Esophagus squamous epithelium (tissue), 4 donors: ENCODE results near the gene IL32.
"Not testable (repeated sequence)": the region's sequence is repeated elsewhere in the genome, so short reads cannot be mapped to it uniquely, and the experiment has no call there.

Source experiments
- POLR2A ChIP-seq, 4 donors: fragments of 450-650 bp; IDR thresholded peaks; one replicate each; pipeline ENCODE4 v1.6.1; 2017; ENCODE audit warnings: antibody characterized with exemption in 4 of 4, mild to moderate bottlenecking in 4 of 4, moderate library complexity in 3 of 4
- TF ChIP-seq, protein P1 (sequence below), 6 experiments: fragments of 450-650 bp in 4 of 6; fragments of 200-600 bp in 2 of 6; sonication (generic) in 2 of 6; IDR thresholded peaks; one replicate each; pipeline ENCODE4 v1.5.1; 2016 to 2019; ENCODE audit warnings: antibody characterized with exemption in 6 of 6, mild to moderate bottlenecking in 4 of 6, moderate library complexity in 4 of 6

DNA sequence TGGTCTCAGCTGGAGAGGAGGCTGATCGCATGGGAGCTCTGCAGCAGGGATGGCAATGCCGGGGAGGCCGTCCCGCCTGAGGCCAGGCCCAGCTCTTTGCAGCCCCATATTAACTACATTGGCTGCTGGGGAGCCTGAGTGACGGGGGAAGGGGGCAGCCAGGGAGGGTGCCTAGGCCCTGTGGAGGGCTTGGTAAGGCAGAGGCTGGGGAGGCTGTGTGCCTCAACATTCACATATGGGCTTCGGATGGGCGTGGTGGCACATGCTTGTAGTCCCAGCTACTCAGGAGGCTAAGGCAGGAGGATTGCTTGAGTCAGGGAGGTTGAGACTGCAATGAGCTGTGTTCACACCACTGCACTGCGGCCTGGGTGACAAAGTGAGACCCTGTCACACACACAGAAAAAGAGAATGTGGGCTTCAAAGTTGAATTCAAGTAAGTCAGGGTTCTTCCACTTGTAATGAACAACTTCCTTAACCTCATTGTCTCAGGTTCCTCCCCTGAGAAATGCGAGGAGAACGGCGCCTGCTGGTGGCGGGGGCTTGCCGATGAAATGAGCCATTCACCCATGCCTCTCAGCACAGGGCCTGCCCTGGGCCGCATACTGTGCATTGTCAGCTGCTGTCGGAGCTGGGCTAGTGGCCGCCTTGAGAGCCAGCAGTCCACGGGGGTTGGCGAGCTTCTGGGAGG lies 7.3 kb downstream of the IL32 start:
- TF ChIP-seq, protein P1, sequence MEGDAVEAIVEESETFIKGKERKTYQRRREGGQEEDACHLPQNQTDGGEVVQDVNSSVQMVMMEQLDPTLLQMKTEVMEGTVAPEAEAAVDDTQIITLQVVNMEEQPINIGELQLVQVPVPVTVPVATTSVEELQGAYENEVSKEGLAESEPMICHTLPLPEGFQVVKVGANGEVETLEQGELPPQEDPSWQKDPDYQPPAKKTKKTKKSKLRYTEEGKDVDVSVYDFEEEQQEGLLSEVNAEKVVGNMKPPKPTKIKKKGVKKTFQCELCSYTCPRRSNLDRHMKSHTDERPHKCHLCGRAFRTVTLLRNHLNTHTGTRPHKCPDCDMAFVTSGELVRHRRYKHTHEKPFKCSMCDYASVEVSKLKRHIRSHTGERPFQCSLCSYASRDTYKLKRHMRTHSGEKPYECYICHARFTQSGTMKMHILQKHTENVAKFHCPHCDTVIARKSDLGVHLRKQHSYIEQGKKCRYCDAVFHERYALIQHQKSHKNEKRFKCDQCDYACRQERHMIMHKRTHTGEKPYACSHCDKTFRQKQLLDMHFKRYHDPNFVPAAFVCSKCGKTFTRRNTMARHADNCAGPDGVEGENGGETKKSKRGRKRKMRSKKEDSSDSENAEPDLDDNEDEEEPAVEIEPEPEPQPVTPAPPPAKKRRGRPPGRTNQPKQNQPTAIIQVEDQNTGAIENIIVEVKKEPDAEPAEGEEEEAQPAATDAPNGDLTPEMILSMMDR (IDR thresholded peaks at IDR 0.05), result not testable (repeated sequence)
- TF ChIP-seq POLR2A (IDR thresholded peaks at IDR 0.05), result not testable (repeated sequence)
